ENCODE measurements around the gene NUAK1. TPM values are rescaled to one million over a fixed set of nuclear protein-coding genes. Genes with fewer than 3 reads are reported as not detected.

Gene NUAK1
- total RNA-seq, 4 donors from 2014 or later: 9.4 to 56.8 (median 26.8) TPM

- peak overlapping the region; percentile 83 to 90 for H3K27ac ChIP-seq
- TF ChIP-seq, protein P1, sequence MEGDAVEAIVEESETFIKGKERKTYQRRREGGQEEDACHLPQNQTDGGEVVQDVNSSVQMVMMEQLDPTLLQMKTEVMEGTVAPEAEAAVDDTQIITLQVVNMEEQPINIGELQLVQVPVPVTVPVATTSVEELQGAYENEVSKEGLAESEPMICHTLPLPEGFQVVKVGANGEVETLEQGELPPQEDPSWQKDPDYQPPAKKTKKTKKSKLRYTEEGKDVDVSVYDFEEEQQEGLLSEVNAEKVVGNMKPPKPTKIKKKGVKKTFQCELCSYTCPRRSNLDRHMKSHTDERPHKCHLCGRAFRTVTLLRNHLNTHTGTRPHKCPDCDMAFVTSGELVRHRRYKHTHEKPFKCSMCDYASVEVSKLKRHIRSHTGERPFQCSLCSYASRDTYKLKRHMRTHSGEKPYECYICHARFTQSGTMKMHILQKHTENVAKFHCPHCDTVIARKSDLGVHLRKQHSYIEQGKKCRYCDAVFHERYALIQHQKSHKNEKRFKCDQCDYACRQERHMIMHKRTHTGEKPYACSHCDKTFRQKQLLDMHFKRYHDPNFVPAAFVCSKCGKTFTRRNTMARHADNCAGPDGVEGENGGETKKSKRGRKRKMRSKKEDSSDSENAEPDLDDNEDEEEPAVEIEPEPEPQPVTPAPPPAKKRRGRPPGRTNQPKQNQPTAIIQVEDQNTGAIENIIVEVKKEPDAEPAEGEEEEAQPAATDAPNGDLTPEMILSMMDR (IDR thresholded peaks at IDR 0.05): no peak
- no peak for TF ChIP-seq POLR2A (IDR thresholded peaks at IDR 0.05)
- intact Hi-C loops (cut with DNase I; ENCODE audit: low total_unique reads): no loop called here
- no peak for DNase-seq
- H3K9me3 ChIP-seq: no peaks in the 10 kb centered on the region
- no peak overlapping the region for H3K4me3 ChIP-seq
- H3K27me3 ChIP-seq: no peaks in the 10 kb centered on the region
- H3K36me3 ChIP-seq: no peaks in the 10 kb centered on the region
- peaks cover 39 to 50% of the 10 kb centered on the region in 2 donors for H3K4me1 ChIP-seq
These were observed 28.0 kb downstream of the NUAK1 start for GRCh38 chr12:106110626-106111300.

- Histone ChIP-seq H3K4me3 (no peak overlapping the region), H3K36me3 (no peaks in the 10 kb centered on the region), H3K4me1 (peaks cover 28 to 37% of the 10 kb centered on the region in 2 donors), H3K27me3 (no peaks in the 10 kb centered on the region), H3K27ac (peak overlapping the region; percentile 83 to 90), H3K9me3 (no peaks in the 10 kb centered on the region)
- DNase-seq: no peak
- intact Hi-C loops (cut with DNase I; ENCODE audit: low total_unique reads): no loop called here
- TF ChIP-seq, protein P1 (IDR thresholded peaks at IDR 0.05): no peak
- no peak for TF ChIP-seq POLR2A (IDR thresholded peaks at IDR 0.05)
These were observed 29.4 kb downstream of the NUAK1 start for GRCh38 chr12:106109168-106109910.

GRCh38 chr12:106108185-106108835 lies 30.4 kb downstream of the NUAK1 start:
- Histone ChIP-seq H3K27me3 (no peaks in the 10 kb centered on the region), H3K9me3 (no peaks in the 10 kb centered on the region), H3K27ac (peak overlapping the region; percentile 83 to 90), H3K36me3 (no peaks in the 10 kb centered on the region), H3K4me1 (peaks cover 28 to 34% of the 10 kb centered on the region in 2 donors), H3K4me3 (no peak overlapping the region)
- intact Hi-C loops (cut with DNase I; ENCODE audit: low total_unique reads): no loop called here
- DNase-seq: no peak
- TF ChIP-seq POLR2A (IDR thresholded peaks at IDR 0.05): no peak
- TF ChIP-seq, protein P1 (IDR thresholded peaks at IDR 0.05): no peak

GRCh38 chr12:106107566-106107965 lies 31.2 kb downstream of the NUAK1 start:
- H3K27me3 ChIP-seq: no peaks in the 10 kb centered on the region
- intact Hi-C loops (cut with DNase I; ENCODE audit: low total_unique reads): no loop called here
- H3K27ac ChIP-seq: peak overlapping the region; percentile 83 to 90
- no peak for DNase-seq
- H3K4me3 ChIP-seq: no peak overlapping the region
- H3K9me3 ChIP-seq: no peaks in the 10 kb centered on the region
- peaks cover 24 to 27% of the 10 kb centered on the region in 2 donors for H3K4me1 ChIP-seq
- TF ChIP-seq POLR2A (IDR thresholded peaks at IDR 0.05): no peak
- TF ChIP-seq, protein P1 (IDR thresholded peaks at IDR 0.05): no peak
- H3K36me3 ChIP-seq: no peaks in the 10 kb centered on the region
